Hepatocyte (in vitro differentiated cells): ENCODE data around the gene SON. TPM values are rescaled to one million over a fixed set of nuclear protein-coding genes. Genes with fewer than 3 reads are reported as not detected.

Source experiments
- DNase-seq: peaks from one replicate; pipeline ENCODE4 v3.0.0-alpha.2; 2016; ENCODE audit warnings: low spot score
- H2AFZ ChIP-seq: fragments of 200-600 bp; sonication (generic); 2 replicates; pipeline ENCODE4 v1.6.0; 2016; ENCODE audit warnings: antibody characterized with exemption, mild to moderate bottlenecking
- H3K27ac ChIP-seq: fragments of 200-600 bp; sonication (generic); 2 replicates; pipeline ENCODE4 v1.5.1; 2016; ENCODE audit warnings: mild to moderate bottlenecking
- H3K27me3 ChIP-seq: fragments of 200-600 bp; sonication (generic); 2 replicates; pipeline ENCODE4 v1.6.1; 2016
- H3K36me3 ChIP-seq: fragments of 200-600 bp; sonication (generic); replicated peaks from 2 replicates; pipeline ENCODE4 v1.5.1; 2016; ENCODE audit warnings: low read depth; ENCODE audit not compliant: insufficient read depth
- H3K4me1 ChIP-seq: fragments of 200-600 bp; sonication (generic); 2 replicates; pipeline ENCODE4 v1.5.1; 2016; ENCODE audit warnings: mild to moderate bottlenecking, moderate library complexity; ENCODE audit not compliant: insufficient read depth
- H3K4me2 ChIP-seq: fragments of 200-600 bp; sonication (generic); 2 replicates; pipeline ENCODE4 v1.6.0; 2016
- H3K4me3 ChIP-seq: fragments of 200-600 bp; sonication (generic); 2 replicates; pipeline ENCODE4 v1.5.1; 2016; ENCODE audit warnings: mild to moderate bottlenecking
- H3K79me2 ChIP-seq: fragments of 200-600 bp; sonication (generic); 2 replicates; pipeline ENCODE4 v1.6.0; 2017; ENCODE audit warnings: mild to moderate bottlenecking
- H3K9me2 ChIP-seq: fragments of 200-600 bp; sonication (generic); replicated peaks from 2 replicates; pipeline ENCODE4 v1.6.0; 2017; ENCODE audit warnings: mild to moderate bottlenecking; ENCODE audit not compliant: insufficient read depth
- H3K9me3 ChIP-seq: fragments of 200-600 bp; sonication (generic); 2 replicates; pipeline ENCODE4 v1.5.1; 2016; ENCODE audit warnings: low read depth, mild to moderate bottlenecking
- H4K20me1 ChIP-seq: fragments of 200-600 bp; sonication (generic); 2 replicates; pipeline ENCODE4 v1.6.0; 2016; ENCODE audit warnings: mild to moderate bottlenecking; ENCODE audit not compliant: insufficient read depth, poor library complexity, severe bottlenecking
- CTCF ChIP-seq: fragments of 200-600 bp; sonication (generic); IDR thresholded peaks from 2 replicates; pipeline ENCODE4 v1.5.1; 2016; ENCODE audit warnings: antibody characterized with exemption, mild to moderate bottlenecking; ENCODE audit not compliant: poor library complexity
- EZH2 ChIP-seq: fragments of 200-600 bp; sonication (generic); IDR thresholded peaks from 2 replicates; pipeline ENCODE4 v1.6.1; 2016; ENCODE audit warnings: antibody characterized with exemption, mild to moderate bottlenecking, borderline replicate concordance
- EZH2phosphoT487 ChIP-seq: fragments of 200-600 bp; sonication (generic); IDR thresholded peaks from one replicate; pipeline ENCODE4 v1.6.1; 2018; ENCODE audit warnings: antibody characterized with exemption, mild to moderate bottlenecking, low read depth, moderate library complexity; ENCODE audit not compliant: unreplicated experiment, severe bottlenecking
- WGBS: methylation state at CpG from one replicate; pipeline ENCODE4 v1.1.6; 2016; ENCODE audit warnings: low lambda C conversion rate; ENCODE audit errors: missing lambda C conversion rate; 5-methylcytosine and 5-hydroxymethylcytosine counted together
- polyA plus RNA-seq: library from polyadenylated mRNA; unstranded; fragments of >200 nt; fragmentation: Nextera tagmentation; extraction: Ambion mirVana; gene quantifications from 2 replicates; pipeline ENCODE4 v1.2.1, GENCODE V29; 2016
- total RNA-seq: library from RNA; depleted of rRNA; stranded (reverse); fragments of >200 nt; gene quantifications from 2 replicates; pipeline ENCODE4 v1.2.3, GENCODE V29; 2014

SON gene
- total and polyA plus RNA-seq, 2 experiments from 2014 or later = 181 to 358 TPM

- Histone ChIP-seq H3K4me1 (no peaks in the 10 kb centered on the region), H4K20me1 (no peaks in the 10 kb centered on the region), H3K27ac (no peak overlapping the region), H3K9me3 (no peaks in the 10 kb centered on the region), H2AFZ (no peak overlapping the region), H3K36me3 (no peaks in the 10 kb centered on the region), H3K79me2 (no peaks in the 10 kb centered on the region), H3K4me2 (no peak overlapping the region), H3K27me3 (no peaks in the 10 kb centered on the region), H3K9me2 (no peaks in the 10 kb centered on the region), H3K4me3 (no peak overlapping the region)
- DNase-seq = no peak
- TF ChIP-seq CTCF = no peak
- TF ChIP-seq EZH2 = no peak
- no peak for TF ChIP-seq EZH2phosphoT487
- WGBS = 98% methylated on average over 3 of the region's 3 CpGs
Observed at GRCh38 chr21:33512481-33512880, 30.4 kb upstream of the SON start.

- H3K27me3 ChIP-seq = no peaks in the 10 kb centered on the region
- no peaks in the 10 kb centered on the region for H3K9me2 ChIP-seq
- H3K36me3 ChIP-seq = no peaks in the 10 kb centered on the region
- no peak for DNase-seq
- H2AFZ ChIP-seq = no peak overlapping the region
- peak overlapping the region; percentile 25 for H3K27ac ChIP-seq
- H3K4me1 ChIP-seq = no peaks in the 10 kb centered on the region
- H3K4me2 ChIP-seq = no peak overlapping the region
- H3K9me3 ChIP-seq = no peaks in the 10 kb centered on the region
- no peak overlapping the region for H3K4me3 ChIP-seq
- no peaks in the 10 kb centered on the region for H3K79me2 ChIP-seq
- TF ChIP-seq EZH2 (no peak), EZH2phosphoT487 (no peak), CTCF (no peak)
- WGBS = 96% methylated on average over 2 of the region's 2 CpGs
- no peaks in the 10 kb centered on the region for H4K20me1 ChIP-seq
Observed at GRCh38 chr21:33514229-33514628, 28.6 kb upstream of the SON start.

- WGBS = 93% methylated on average over 4 of the region's 4 CpGs
- Histone ChIP-seq H3K27me3 (no peaks in the 10 kb centered on the region), H2AFZ (no peak overlapping the region), H3K9me3 (no peaks in the 10 kb centered on the region), H3K79me2 (no peaks in the 10 kb centered on the region), H3K4me2 (no peak overlapping the region), H3K9me2 (no peaks in the 10 kb centered on the region), H3K4me1 (no peaks in the 10 kb centered on the region), H4K20me1 (no peaks in the 10 kb centered on the region), H3K27ac (no peak overlapping the region), H3K4me3 (no peak overlapping the region), H3K36me3 (no peaks in the 10 kb centered on the region)
- DNase-seq = no peak
- TF ChIP-seq EZH2phosphoT487 (no peak), CTCF (no peak), EZH2 (no peak)
Observed at GRCh38 chr21:33518899-33519298, 23.9 kb upstream of the SON start.

- H2AFZ ChIP-seq = no peak overlapping the region
- no peaks in the 10 kb centered on the region for H3K27me3 ChIP-seq
- no peaks in the 10 kb centered on the region for H3K9me3 ChIP-seq
- no peaks in the 10 kb centered on the region for H3K36me3 ChIP-seq
- H4K20me1 ChIP-seq = no peaks in the 10 kb centered on the region
- 83% methylated on average over 5 of the region's 5 CpGs for WGBS
- no peak overlapping the region for H3K4me2 ChIP-seq
- DNase-seq = no peak
- H3K9me2 ChIP-seq = no peaks in the 10 kb centered on the region
- no peak for TF ChIP-seq CTCF
- no peak for TF ChIP-seq EZH2
- TF ChIP-seq EZH2phosphoT487 = no peak
- no peak overlapping the region for H3K27ac ChIP-seq
- H3K4me3 ChIP-seq = no peak overlapping the region
- H3K79me2 ChIP-seq = no peaks in the 10 kb centered on the region
- no peaks in the 10 kb centered on the region for H3K4me1 ChIP-seq
Observed at GRCh38 chr21:33522297-33522952, 20.4 kb upstream of the SON start.
